ENCODE measurements around the gene SOD1. TPM values are rescaled to one million over a fixed set of nuclear protein-coding genes. Genes with fewer than 3 reads are reported as not detected.
A peak's percentile ranks its signal among the peaks of the same experiment; 100 is the strongest.

The SOD1 gene
- total and polyA plus RNA-seq, 2 of the 8 experiments (the other 6 are each of a cell fraction or from before 2014, with no cell fraction given) = 192 to 226 TPM

GRCh38 chr21:31678478-31678877 is 19.0 kb downstream of the SOD1 start:
- H3K79me1 ChIP-seq (ENCODE audit: low read depth, low read length) = no peaks in the 10 kb centered on the region
- no peak overlapping the region for H3K23ac ChIP-seq (ENCODE audit: insufficient read length)
- H3K36me3 ChIP-seq (ENCODE audit: control insufficient read depth in 2 of 4, insufficient read depth in 4 of 4, low read length in 3 of 4) = peaks cover 4 to 42% (median 9%) of the 10 kb centered on the region in 4 experiments; a peak in 6 of 8 replicates
- no peak overlapping the region for H3K18ac ChIP-seq (ENCODE audit: extremely low read depth, low read length)
- H2BK15ac ChIP-seq (ENCODE audit: low read length) = no peak overlapping the region
- H4K5ac ChIP-seq (ENCODE audit: insufficient read length, low read depth, low read length) = no peak overlapping the region
- H4K91ac ChIP-seq (replicated peaks; ENCODE audit: insufficient read length, low read length) = no peak overlapping the region
- no peak overlapping the region for H2BK12ac ChIP-seq (ENCODE audit: low read depth, low read length)
- WGBS, 2 experiments (ENCODE audit: extremely low coverage in 1 of 2, insufficient coverage in 1 of 2, insufficient read length in 1 of 2, insufficient replicate concordance in 2 of 2, low coverage in 1 of 2, low lambda C conversion rate in 2 of 2, missing lambda C conversion rate in 1 of 2) = 82% methylated on average over 2 of the region's 2 CpGs; no CpG with 5 or more reads in 1 of the 2 experiments
- FAIRE-seq = no peak
- no peaks in the 10 kb centered on the region for H3K9me3 ChIP-seq (ENCODE audit: insufficient read depth in 2 of 2, low read depth in 1 of 2, low read length in 1 of 2)
- H3K27ac ChIP-seq (ENCODE audit: low read depth, low read length) = no peak overlapping the region
- H3K79me2 ChIP-seq (ENCODE audit: control insufficient read depth in 1 of 2, insufficient read depth in 2 of 2, low read length in 2 of 2) = 0 out of 4 replicates have a peak, but pooled peaks cover 0 to 2% of the 10 kb centered on the region in 2 experiments
- H3K4me2 ChIP-seq (ENCODE audit: insufficient read depth in 1 of 2, low read depth in 2 of 2, low read length in 2 of 2) = no peak overlapping the region
- no peak overlapping the region for H2BK20ac ChIP-seq (ENCODE audit: low read length)
- no peak overlapping the region for H2BK120ac ChIP-seq (replicated peaks; ENCODE audit: low read depth, low read length)
- H3K56ac ChIP-seq (replicated peaks; ENCODE audit: insufficient read length, low read depth, low read length) = no peak overlapping the region
- DNase-seq (ENCODE audit: low read depth in 1 of 2, low spot score in 2 of 2) = no peak
- H2AK5ac ChIP-seq (ENCODE audit: low read depth, low read length) = no peak overlapping the region
- H3K9ac ChIP-seq (replicated peaks in 1 of 4; ENCODE audit: extremely low read depth in 1 of 4, low read depth in 3 of 4, low read length in 3 of 4) = no peak overlapping the region
- H4K8ac ChIP-seq (ENCODE audit: extremely low read depth, insufficient read depth, low read length) = no peak overlapping the region
- H2BK5ac ChIP-seq (ENCODE audit: low read depth, low read length) = no peak overlapping the region
- no peaks in the 10 kb centered on the region for H3K23me2 ChIP-seq (ENCODE audit: low read depth, low read length)
- TF ChIP-seq POLR2A (IDR thresholded peaks at IDR 0.05; ENCODE audit: control extremely low read depth in 1 of 2, low read depth in 2 of 2, low read length in 2 of 2) = peak in 1 of 2 experiments; percentile 43; a peak in 1 of 3 replicates
- TF ChIP-seq PHF8 (conservative IDR thresholded peaks at IDR 0.05; ENCODE audit: low read depth, low read length) = no peak
- TF ChIP-seq POLR2AphosphoS5 (IDR thresholded peaks at IDR 0.05; ENCODE audit: low read depth, low read length) = 0 out of 2 replicates have a peak, but pooled peaks have one; percentile 30
- TF ChIP-seq, protein P1, sequence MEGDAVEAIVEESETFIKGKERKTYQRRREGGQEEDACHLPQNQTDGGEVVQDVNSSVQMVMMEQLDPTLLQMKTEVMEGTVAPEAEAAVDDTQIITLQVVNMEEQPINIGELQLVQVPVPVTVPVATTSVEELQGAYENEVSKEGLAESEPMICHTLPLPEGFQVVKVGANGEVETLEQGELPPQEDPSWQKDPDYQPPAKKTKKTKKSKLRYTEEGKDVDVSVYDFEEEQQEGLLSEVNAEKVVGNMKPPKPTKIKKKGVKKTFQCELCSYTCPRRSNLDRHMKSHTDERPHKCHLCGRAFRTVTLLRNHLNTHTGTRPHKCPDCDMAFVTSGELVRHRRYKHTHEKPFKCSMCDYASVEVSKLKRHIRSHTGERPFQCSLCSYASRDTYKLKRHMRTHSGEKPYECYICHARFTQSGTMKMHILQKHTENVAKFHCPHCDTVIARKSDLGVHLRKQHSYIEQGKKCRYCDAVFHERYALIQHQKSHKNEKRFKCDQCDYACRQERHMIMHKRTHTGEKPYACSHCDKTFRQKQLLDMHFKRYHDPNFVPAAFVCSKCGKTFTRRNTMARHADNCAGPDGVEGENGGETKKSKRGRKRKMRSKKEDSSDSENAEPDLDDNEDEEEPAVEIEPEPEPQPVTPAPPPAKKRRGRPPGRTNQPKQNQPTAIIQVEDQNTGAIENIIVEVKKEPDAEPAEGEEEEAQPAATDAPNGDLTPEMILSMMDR (IDR thresholded peaks at IDR 0.05; ENCODE audit: control extremely low read depth in 1 of 3, insufficient read depth in 1 of 3, low read depth in 1 of 3, low read length in 3 of 3) = no peak
- no peak overlapping the region for H3K4me3 ChIP-seq (ENCODE audit: extremely low read depth in 1 of 4, insufficient read depth in 2 of 4, low read depth in 3 of 4, low read length in 4 of 4)
- no peaks in the 10 kb centered on the region for H3K4me1 ChIP-seq (replicated peaks in 1 of 4; ENCODE audit: control insufficient read depth in 3 of 4, insufficient read depth in 4 of 4, low read length in 3 of 4)
- peaks cover 0 to 2% of the 10 kb centered on the region in 2 experiments for H4K20me1 ChIP-seq (replicated peaks in 1 of 2; ENCODE audit: control insufficient read depth in 1 of 2, insufficient read depth in 2 of 2, low read length in 2 of 2)
- no peak overlapping the region for H2AFZ ChIP-seq (ENCODE audit: low read length)
- ChIA-PET POLR2A (ENCODE audit: partially characterized antibody) (interaction anchor here (0.8 to 1.9 kb wide), 6 partner anchors 10 to 351 kb away, joined by 3 to 5 read pairs (median 3); no protein-coding TSS in a partner anchor), CTCF (ENCODE audit: partially characterized antibody) (interaction anchor here (0.9 to 1.0 kb wide), 2 partner anchors 8 to 54 kb away, joined by 3 read pairs; no protein-coding TSS in a partner anchor)
- H3K4ac ChIP-seq (replicated peaks; ENCODE audit: insufficient read length, low read depth, low read length) = no peak overlapping the region
- H3K27me3 ChIP-seq (replicated peaks in 1 of 4; ENCODE audit: control insufficient read depth in 3 of 4, extremely low read depth in 1 of 4, insufficient read depth in 3 of 4, low read length in 3 of 4) = no peaks in the 10 kb centered on the region
- H3K14ac ChIP-seq (ENCODE audit: insufficient read length) = no peak overlapping the region
